Subcutaneous abdominal adipose tissue (tissue), 5 donors: Measurements from ENCODE around the gene ITGB1BP1.
A peak's percentile ranks its signal among the peaks of the same experiment; 100 is the strongest.

ENCODE experiments used
- H3K27ac ChIP-seq: one replicate; pipeline ENCODE4 v1.7.0; 2013; ENCODE audit warnings: low read depth, mild to moderate bottlenecking, inconsistent platforms, low read length, moderate library complexity
- H3K27me3 ChIP-seq, 5 donors: one replicate each; pipeline ENCODE4 v1.7.0; 2013; ENCODE audit warnings: low read length in 5 of 5, inconsistent platforms in 1 of 5; ENCODE audit not compliant: control insufficient read depth in 5 of 5, insufficient read depth in 4 of 5
- H3K36me3 ChIP-seq, 5 donors: one replicate each; pipeline ENCODE4 v1.7.0; 2013; ENCODE audit warnings: low read length in 5 of 5; ENCODE audit not compliant: control insufficient read depth in 5 of 5, insufficient read depth in 5 of 5
- H3K4me1 ChIP-seq, 5 donors: one replicate each; pipeline ENCODE4 v1.7.0; 2013; ENCODE audit warnings: low read length in 5 of 5, mild to moderate bottlenecking in 3 of 5, moderate library complexity in 1 of 5; ENCODE audit not compliant: control insufficient read depth in 5 of 5, insufficient read depth in 5 of 5
- H3K4me3 ChIP-seq, 5 donors: one replicate each; pipeline ENCODE4 v1.7.0; 2013; ENCODE audit warnings: low read length in 5 of 5, low read depth in 1 of 5
- H3K9ac ChIP-seq, 5 donors: one replicate each; pipeline ENCODE4 v1.7.0; 2013; ENCODE audit warnings: low read length in 5 of 5, mild to moderate bottlenecking in 4 of 5, moderate library complexity in 3 of 5
- H3K9me3 ChIP-seq, 5 donors: one replicate each; pipeline ENCODE4 v1.7.0; 2013; ENCODE audit warnings: low read length in 5 of 5; ENCODE audit not compliant: control insufficient read depth in 5 of 5
- donor health status: healthy.
- donor health status: healthy.
- donor health status: healthy.
- donor health status: healthy.
- donor health status: healthy.

The ITGB1BP1 gene

GRCh38 chr2:9423100-9423921, at the start of gene ITGB1BP1, which contains the start of gene CPSF3:
ITGB1BP1 (minus strand) TSS chr2:9423528; CDS start chr2:9418697, 4,831 bp downstream.
CPSF3 (plus strand) TSS chr2:9423654; CDS start chr2:9423774, 120 bp downstream.
- H3K27ac ChIP-seq: peak within 1 kb of the TSS; percentile 91
- peaks cover 10 to 53% (median 52%) of the 10 kb centered on the region in 5 donors for H3K4me1 ChIP-seq
- H3K36me3 ChIP-seq: peaks cover 0 to 3% (median 2%) of the 10 kb centered on the region in 5 donors

DNA sequence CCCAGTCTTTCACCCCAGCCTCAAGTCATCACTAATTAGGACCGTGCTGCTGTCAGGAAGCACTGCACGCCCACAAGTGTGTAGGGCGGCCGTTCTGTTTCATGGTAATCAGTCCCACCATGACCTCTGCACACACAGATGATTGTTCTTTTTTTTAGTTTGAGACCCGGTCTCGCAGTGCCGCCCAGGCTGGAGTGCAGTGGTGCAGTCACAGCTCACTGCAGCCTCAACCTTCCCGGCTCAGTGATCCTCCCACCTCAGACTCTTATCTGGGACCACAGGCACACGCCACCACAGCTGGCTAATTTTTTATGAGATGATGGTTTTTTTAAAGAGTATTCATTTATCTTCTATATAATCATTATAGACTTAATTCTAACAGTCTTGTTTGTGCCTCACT, 49.2 kb upstream of the ITGB1BP1 start:
- H3K4me1 ChIP-seq: peaks cover 2 to 31% (median 26%) of the 10 kb centered on the region in 5 donors
- no peak overlapping the region for H3K9ac ChIP-seq
- H3K36me3 ChIP-seq: peaks cover 4 to 26% (median 10%) of the 10 kb centered on the region in 5 donors
- no peaks in the 10 kb centered on the region for H3K27me3 ChIP-seq
- H3K9me3 ChIP-seq: no peaks in the 10 kb centered on the region
- no peak overlapping the region for H3K27ac ChIP-seq
- no peak overlapping the region for H3K4me3 ChIP-seq

More at GRCh38 chr2:9423100-9423921, at the start of gene ITGB1BP1, which contains the start of gene CPSF3:
- peak within 1 kb of the TSS; percentile 84 to 99 (median 93) for H3K4me3 ChIP-seq
- H3K9ac ChIP-seq: peak within 1 kb of the TSS; percentile 53 to 97 (median 93)
- H3K9me3 ChIP-seq: no peaks in the 10 kb centered on the region
- H3K27me3 ChIP-seq: no peaks in the 10 kb centered on the region

DNA sequence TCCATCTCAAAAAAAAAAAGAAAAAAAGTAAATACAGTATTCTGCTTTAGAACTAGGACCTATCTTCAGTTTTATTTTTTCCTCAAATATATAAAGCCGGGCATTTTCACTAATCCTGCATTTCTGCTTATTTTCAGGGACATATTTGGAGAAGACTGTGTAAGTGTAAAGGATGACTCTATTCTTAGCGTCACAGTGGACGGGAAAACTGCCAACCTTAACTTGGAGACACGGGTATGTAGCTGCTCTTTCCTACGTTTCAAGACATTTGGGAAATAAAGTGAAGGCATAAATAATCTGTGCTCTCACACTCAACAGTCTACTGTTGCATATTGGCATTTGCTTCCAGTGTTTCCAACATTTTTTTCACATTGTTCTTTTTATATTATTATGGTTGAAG, 47.9 kb upstream of the ITGB1BP1 start:
- H3K36me3 ChIP-seq: peaks cover 4 to 22% (median 7%) of the 10 kb centered on the region in 5 donors

DNA sequence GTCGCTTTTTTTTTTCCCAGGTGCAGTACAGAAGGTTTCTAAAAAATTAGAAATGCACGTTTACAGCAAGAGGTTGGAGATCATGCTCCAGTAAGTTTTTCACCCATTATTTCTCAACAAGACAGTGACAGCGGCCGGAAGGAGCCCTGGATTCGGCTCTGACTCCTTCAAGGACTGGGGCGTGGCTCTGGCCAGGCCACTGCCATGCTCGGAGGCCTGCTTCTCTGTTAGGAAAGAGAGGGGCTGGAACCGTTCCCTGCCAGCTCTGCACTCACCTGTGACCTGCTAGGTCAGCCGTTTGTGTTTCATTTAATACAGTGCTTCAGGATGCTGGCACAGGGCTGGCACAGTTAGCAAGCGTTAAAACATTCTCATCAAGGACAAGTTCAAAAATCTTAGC, 44.4 kb upstream of the ITGB1BP1 start:
- no peaks in the 10 kb centered on the region for H3K27me3 ChIP-seq
- peaks cover 4 to 37% (median 19%) of the 10 kb centered on the region in 5 donors for H3K36me3 ChIP-seq
- no peak overlapping the region for H3K9ac ChIP-seq
- H3K4me3 ChIP-seq: no peak overlapping the region
- H3K4me1 ChIP-seq: peaks cover 0 to 5% (median 0%) of the 10 kb centered on the region in 5 donors
- no peaks in the 10 kb centered on the region for H3K9me3 ChIP-seq
- H3K27ac ChIP-seq: no peak overlapping the region

More for the DNA sequence above, 47.9 kb upstream of the ITGB1BP1 start:
- Histone ChIP-seq H3K9me3 (no peaks in the 10 kb centered on the region), H3K4me1 (peaks cover 2 to 28% (median 22%) of the 10 kb centered on the region in 5 donors), H3K9ac (no peak overlapping the region), H3K4me3 (no peak overlapping the region), H3K27me3 (no peaks in the 10 kb centered on the region), H3K27ac (no peak overlapping the region)

GRCh38 chr2:9466147-9466683, 42.9 kb upstream of the ITGB1BP1 start:
- Histone ChIP-seq H3K27ac (no peak overlapping the region), H3K4me3 (no peak overlapping the region), H3K27me3 (no peaks in the 10 kb centered on the region), H3K36me3 (peaks cover under 1 to 39% (median 17%) of the 10 kb centered on the region in 5 donors), H3K9ac (no peak overlapping the region), H3K4me1 (peaks cover 0 to 5% (median 0%) of the 10 kb centered on the region in 5 donors), H3K9me3 (no peaks in the 10 kb centered on the region)

GRCh38 chr2:9465170-9465569, 41.8 kb upstream of the ITGB1BP1 start:
- Histone ChIP-seq H3K9me3 (no peaks in the 10 kb centered on the region), H3K9ac (no peak overlapping the region), H3K4me3 (no peak overlapping the region), H3K4me1 (peaks cover 0 to 5% (median 0%) of the 10 kb centered on the region in 5 donors), H3K27me3 (no peaks in the 10 kb centered on the region), H3K27ac (no peak overlapping the region), H3K36me3 (peaks cover 3 to 47% (median 23%) of the 10 kb centered on the region in 5 donors)

GRCh38 chr2:9463698-9464034, 40.3 kb upstream of the ITGB1BP1 start:
- Histone ChIP-seq H3K27me3 (no peaks in the 10 kb centered on the region), H3K4me3 (no peak overlapping the region), H3K4me1 (peaks cover 0 to 5% (median 0%) of the 10 kb centered on the region in 5 donors), H3K27ac (no peak overlapping the region), H3K9ac (no peak overlapping the region), H3K9me3 (no peaks in the 10 kb centered on the region), H3K36me3 (peaks cover 6 to 43% (median 23%) of the 10 kb centered on the region in 5 donors)

GRCh38 chr2:9462886-9463697, 39.8 kb upstream of the ITGB1BP1 start:
- H3K4me3 ChIP-seq: no peak overlapping the region
- H3K4me1 ChIP-seq: peaks cover 0 to 5% (median 0%) of the 10 kb centered on the region in 5 donors
- no peaks in the 10 kb centered on the region for H3K27me3 ChIP-seq
- H3K9ac ChIP-seq: no peak overlapping the region
- no peak overlapping the region for H3K27ac ChIP-seq
- no peaks in the 10 kb centered on the region for H3K9me3 ChIP-seq
- H3K36me3 ChIP-seq: peaks cover 6 to 47% (median 24%) of the 10 kb centered on the region in 5 donors

DNA sequence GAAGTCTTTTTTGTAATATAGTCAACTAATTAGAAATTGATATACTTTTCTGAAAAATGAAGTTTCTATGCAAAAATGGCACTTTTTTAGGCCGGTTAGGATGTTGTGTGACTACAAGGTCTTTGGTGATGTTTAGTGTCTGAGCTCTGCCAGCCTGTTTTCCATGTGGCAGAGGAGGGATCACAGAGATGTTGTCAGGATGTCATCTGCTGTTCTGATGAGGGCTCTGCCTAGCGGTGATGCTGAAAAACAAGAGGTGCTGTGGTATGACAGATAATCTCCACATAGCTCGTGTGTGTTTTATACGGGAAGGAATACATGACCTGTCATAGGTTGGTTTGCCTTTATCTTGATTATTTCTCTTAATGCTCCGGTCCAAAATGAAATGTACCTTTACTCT, 39.0 kb upstream of the ITGB1BP1 start:
- Histone ChIP-seq H3K9ac (no peak overlapping the region), H3K9me3 (no peaks in the 10 kb centered on the region), H3K27me3 (no peaks in the 10 kb centered on the region), H3K4me1 (no peaks in the 10 kb centered on the region), H3K27ac (no peak overlapping the region), H3K4me3 (no peak overlapping the region), H3K36me3 (peaks cover 6 to 46% (median 25%) of the 10 kb centered on the region in 5 donors)
